Liver (tissue), 9 donors: ENCODE measurements around the gene CCNY. TPM values are rescaled to one million over a fixed set of nuclear protein-coding genes. Genes with fewer than 3 reads are reported as not detected.

ENCODE experiments used
- DNase-seq: peaks from one replicate; pipeline ENCODE4 v3.0.0-alpha.2; 2017; ENCODE audit warnings: low spot score
- H3K27ac ChIP-seq, 2 donors: one replicate each; pipeline ENCODE4 v1.7.0; 2013; ENCODE audit warnings: inconsistent platforms in 2 of 2, low read length in 2 of 2, control low read depth in 1 of 2, low read depth in 1 of 2, mild to moderate bottlenecking in 1 of 2
- H3K27me3 ChIP-seq, 4 donors: one replicate each; pipeline versions ENCODE4 v1.6.1 to v1.7.0; 2013; ENCODE audit warnings: low read length in 3 of 4, inconsistent platforms in 1 of 4, mild to moderate bottlenecking in 1 of 4, moderate library complexity in 1 of 4; ENCODE audit not compliant: control insufficient read depth in 4 of 4, insufficient read depth in 4 of 4
- H3K36me3 ChIP-seq, 4 donors: one replicate each; pipeline versions ENCODE4 v1.6.1 to v1.7.0; 2013; ENCODE audit warnings: low read length in 3 of 4, mild to moderate bottlenecking in 3 of 4, low read depth in 1 of 4, moderate library complexity in 1 of 4; ENCODE audit not compliant: control insufficient read depth in 4 of 4, insufficient read depth in 3 of 4
- H3K4me1 ChIP-seq, 4 donors: one replicate each; pipeline versions ENCODE4 v1.6.1 to v1.7.0; 2013; ENCODE audit warnings: low read length in 3 of 4, mild to moderate bottlenecking in 3 of 4, moderate library complexity in 1 of 4; ENCODE audit not compliant: control insufficient read depth in 4 of 4, insufficient read depth in 4 of 4
- H3K4me3 ChIP-seq, 3 donors: one replicate each; pipeline versions ENCODE4 v1.6.1 to v1.7.0; 2013; ENCODE audit warnings: low read length in 3 of 3, control low read depth in 1 of 3, low read depth in 1 of 3, mild to moderate bottlenecking in 1 of 3
- H3K9ac ChIP-seq, 2 donors: one replicate each; pipeline ENCODE4 v1.7.0; 2013; ENCODE audit warnings: low read length in 2 of 2, mild to moderate bottlenecking in 2 of 2, moderate library complexity in 2 of 2, control low read depth in 1 of 2, low read depth in 1 of 2
- H3K9me3 ChIP-seq, 4 donors: one replicate each; pipeline versions ENCODE4 v1.6.1 to v1.7.0; 2013; ENCODE audit warnings: low read length in 3 of 4; ENCODE audit not compliant: control insufficient read depth in 4 of 4
- ATF3 ChIP-seq: IDR thresholded peaks from 2 replicates; pipeline ENCODE4 v1.6.1; 2016; ENCODE audit warnings: antibody characterized with exemption
- CTCF ChIP-seq: fragments of 150-350 bp; IDR thresholded peaks from 2 replicates; pipeline ENCODE4 v1.5.1; 2017; ENCODE audit warnings: improper control_type of control experiment, low read depth, low read length; ENCODE audit not compliant: missing input control
- EGR1 ChIP-seq, 2 donors: IDR thresholded peaks; 2 replicates each; pipeline ENCODE4 v1.6.1; 2016 to 2018; ENCODE audit warnings: antibody characterized with exemption in 2 of 2, low read depth in 2 of 2
- FOXA1 ChIP-seq: IDR thresholded peaks from 2 replicates; pipeline ENCODE4 v1.6.1; 2016; ENCODE audit warnings: antibody characterized with exemption
- FOXA2 ChIP-seq: IDR thresholded peaks from 2 replicates; pipeline ENCODE4 v1.6.1; 2016; ENCODE audit warnings: antibody characterized with exemption
- GABPA ChIP-seq, 2 donors: IDR thresholded peaks in 1 of 2; conservative IDR thresholded peaks in 1 of 2; 2 replicates each; pipeline ENCODE4 v1.6.1; 2016; ENCODE audit warnings: antibody characterized with exemption in 2 of 2, mild to moderate bottlenecking in 1 of 2, moderate library complexity in 1 of 2
- HNF4A ChIP-seq, 2 donors: conservative IDR thresholded peaks; 2 replicates each; pipeline ENCODE4 v1.6.1; 2016; ENCODE audit warnings: antibody characterized with exemption in 2 of 2, mild to moderate bottlenecking in 2 of 2
- HNF4G ChIP-seq: IDR thresholded peaks from 2 replicates; pipeline ENCODE4 v1.6.1; 2016; ENCODE audit warnings: antibody characterized with exemption
- JUND ChIP-seq, 2 donors: IDR thresholded peaks; 2 replicates each; pipeline ENCODE4 v1.6.1; 2016; ENCODE audit warnings: antibody characterized with exemption in 2 of 2
- MAX ChIP-seq: IDR thresholded peaks from 2 replicates; pipeline ENCODE4 v1.6.1; 2016; ENCODE audit warnings: antibody characterized with exemption
- NR2F2 ChIP-seq: IDR thresholded peaks from 2 replicates; pipeline ENCODE4 v1.6.1; 2016; ENCODE audit warnings: antibody characterized with exemption
- RAD21 ChIP-seq, 2 donors: IDR thresholded peaks; 2 replicates each; pipeline ENCODE4 v1.6.1; 2016; ENCODE audit warnings: antibody characterized with exemption in 2 of 2, mild to moderate bottlenecking in 2 of 2
- REST ChIP-seq: IDR thresholded peaks from 2 replicates; pipeline ENCODE4 v1.6.1; 2016; ENCODE audit warnings: antibody characterized with exemption, mild to moderate bottlenecking
- RXRA ChIP-seq, 2 donors: IDR thresholded peaks; 2 replicates each; pipeline ENCODE4 v1.6.1; 2017 to 2018; ENCODE audit warnings: antibody characterized with exemption in 2 of 2, mild to moderate bottlenecking in 1 of 2
- SP1 ChIP-seq: IDR thresholded peaks from 2 replicates; pipeline ENCODE4 v1.6.1; 2018; ENCODE audit warnings: antibody characterized with exemption, mild to moderate bottlenecking
- TAF1 ChIP-seq: conservative IDR thresholded peaks from 2 replicates; pipeline ENCODE4 v1.6.1; 2016; ENCODE audit warnings: antibody characterized with exemption, mild to moderate bottlenecking
- YY1 ChIP-seq: IDR thresholded peaks from 2 replicates; pipeline ENCODE4 v1.6.1; 2016; ENCODE audit warnings: antibody characterized with exemption, mild to moderate bottlenecking
- ZBTB33 ChIP-seq: IDR thresholded peaks from 2 replicates; pipeline ENCODE4 v1.6.1; 2016; ENCODE audit warnings: antibody characterized with exemption
- WGBS: extraction: QIAGEN DNeasy Blood & Tissue Kit; methylation state at CpG from one replicate; pipeline ENCODE4 v1.1.7; 2013; 5-methylcytosine and 5-hydroxymethylcytosine counted together
- polyA plus RNA-seq, 2 donors: library from polyadenylated mRNA; stranded (reverse) in 1 of 2; unstranded in 1 of 2; fragments of 200-250 nt in 1 of 2; fragments of >200 nt in 1 of 2; fragmentation: Nextera tagmentation in 1 of 2; extraction: Ambion mirVana in 1 of 2; gene quantifications; one replicate each; pipeline versions ENCODE4 v1.2.1 to v1.2.3, GENCODE V29; 2013 to 2015
- total RNA-seq, 2 donors: library from RNA; depleted of rRNA; stranded (reverse); fragments of >200 nt; gene quantifications; one replicate each; pipeline ENCODE4 v1.2.3, GENCODE V29; 2014
- donor health status: healthy.
- donor health status: healthy.
- donor health status: healthy.
- donor health status: healthy.
- donor health status: healthy.

Gene CCNY
- total and polyA plus RNA-seq, 4 donors: 17.6 to 38.4 (median 21.8) TPM

- H3K36me3 ChIP-seq: no peaks in the 10 kb centered on the region
- H3K4me3 ChIP-seq: peak overlapping the region; percentile 11 to 70 (median 30)
- no peaks in the 10 kb centered on the region for H3K9me3 ChIP-seq
- TF ChIP-seq JUND (IDR thresholded peaks at IDR 0.05): peak; percentile 7 to 69
- no peak for TF ChIP-seq FOXA1
- peak; percentile 63 for TF ChIP-seq HNF4G
- TF ChIP-seq SP1: peak; percentile 67
- peak; percentile 35 for TF ChIP-seq REST
- TF ChIP-seq MAX: peak; percentile 76
- no peak for TF ChIP-seq GABPA (IDR thresholded peaks at IDR 0.05 in 1 of 2, conservative IDR thresholded peaks at IDR 0.05 in 1 of 2)
- no peak for TF ChIP-seq TAF1
- peak; percentile 24 for TF ChIP-seq FOXA2
- TF ChIP-seq ZBTB33: peak; percentile 29
- peak; percentile 92 to 96 for TF ChIP-seq HNF4A (conservative IDR thresholded peaks at IDR 0.05)
- no peak for TF ChIP-seq CTCF
- peak; percentile 47 to 50 for TF ChIP-seq RAD21 (IDR thresholded peaks at IDR 0.05)
- no peak for TF ChIP-seq EGR1 (IDR thresholded peaks at IDR 0.05; ENCODE audit: low read depth in 2 of 2)
- peak; percentile 100 for TF ChIP-seq RXRA (IDR thresholded peaks at IDR 0.05)
- peak; percentile 90 for TF ChIP-seq NR2F2
- no peak for TF ChIP-seq ATF3
- peak; percentile 42 for TF ChIP-seq YY1
- peak overlapping the region in 1 of 2 donors; percentile 55 for H3K9ac ChIP-seq
- no peak for DNase-seq
- peaks cover 8 to 40% (median 36%) of the 10 kb centered on the region in 4 donors for H3K4me1 ChIP-seq
- 33% methylated on average over 12 of the region's 12 CpGs for WGBS
- H3K27ac ChIP-seq: peak overlapping the region; percentile 14 to 83
- H3K27me3 ChIP-seq: no peaks in the 10 kb centered on the region
Measured at GRCh38 chr10:35453855-35454532, 117.7 kb downstream of the CCNY start.
